Renal cortical epithelial cell (primary cell): ENCODE data around the gene SESTD1. TPM values are rescaled to one million over a fixed set of nuclear protein-coding genes. Genes with fewer than 3 reads are reported as not detected.

Experiments
- DNase-seq: peaks from one replicate; pipeline ENCODE4 v3.0.0-alpha.2; 2011; ENCODE audit warnings: low read depth
- total RNA-seq: library from RNA; depleted of rRNA; stranded (reverse); fragments of >200 nt; gene quantifications from 2 replicates; pipeline ENCODE4 v1.2.3, GENCODE V29; 2014

The SESTD1 gene, protein sequence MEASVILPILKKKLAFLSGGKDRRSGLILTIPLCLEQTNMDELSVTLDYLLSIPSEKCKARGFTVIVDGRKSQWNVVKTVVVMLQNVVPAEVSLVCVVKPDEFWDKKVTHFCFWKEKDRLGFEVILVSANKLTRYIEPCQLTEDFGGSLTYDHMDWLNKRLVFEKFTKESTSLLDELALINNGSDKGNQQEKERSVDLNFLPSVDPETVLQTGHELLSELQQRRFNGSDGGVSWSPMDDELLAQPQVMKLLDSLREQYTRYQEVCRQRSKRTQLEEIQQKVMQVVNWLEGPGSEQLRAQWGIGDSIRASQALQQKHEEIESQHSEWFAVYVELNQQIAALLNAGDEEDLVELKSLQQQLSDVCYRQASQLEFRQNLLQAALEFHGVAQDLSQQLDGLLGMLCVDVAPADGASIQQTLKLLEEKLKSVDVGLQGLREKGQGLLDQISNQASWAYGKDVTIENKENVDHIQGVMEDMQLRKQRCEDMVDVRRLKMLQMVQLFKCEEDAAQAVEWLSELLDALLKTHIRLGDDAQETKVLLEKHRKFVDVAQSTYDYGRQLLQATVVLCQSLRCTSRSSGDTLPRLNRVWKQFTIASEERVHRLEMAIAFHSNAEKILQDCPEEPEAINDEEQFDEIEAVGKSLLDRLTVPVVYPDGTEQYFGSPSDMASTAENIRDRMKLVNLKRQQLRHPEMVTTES
- total RNA-seq, result 21.4 and 51.1 TPM in 2 replicates

DNA sequence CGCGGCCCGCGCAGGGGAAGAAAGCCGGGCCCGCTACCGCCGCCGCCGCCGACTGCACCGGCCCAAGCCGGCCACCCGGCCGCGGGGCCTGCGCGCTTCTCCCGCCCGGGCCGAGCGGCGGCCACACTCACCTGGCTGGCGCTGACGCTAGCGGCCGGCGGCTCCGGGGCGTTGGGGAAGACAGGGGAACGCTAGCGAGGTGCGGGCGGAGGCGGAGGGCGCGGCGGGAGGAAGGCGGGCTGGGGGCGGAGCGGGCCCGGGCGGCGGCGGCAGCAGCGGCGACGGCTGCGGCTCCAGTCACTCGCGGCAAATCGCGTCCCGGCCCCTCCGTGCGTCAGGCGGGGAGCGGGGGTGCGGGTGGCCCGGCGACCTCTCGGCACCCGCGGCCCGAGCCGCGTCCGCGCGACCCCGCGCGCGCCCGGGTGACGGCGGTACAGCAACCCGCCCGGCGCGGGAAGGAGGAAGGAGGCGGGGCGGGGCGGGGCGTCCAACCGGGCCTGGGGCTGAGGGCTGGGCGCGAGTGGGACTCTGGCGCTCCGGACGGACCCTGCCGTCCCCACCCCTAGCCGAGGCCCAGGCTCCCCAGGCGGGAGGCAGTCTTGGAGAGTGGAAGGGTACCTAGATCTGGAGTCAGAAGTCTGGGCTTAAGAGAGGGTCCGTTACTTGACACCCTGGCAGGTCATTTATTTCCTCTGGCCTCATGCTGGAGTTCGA, at the start of gene SESTD1:
SESTD1 (minus strand) TSS at position 465 of the 714 bp plus-strand sequence. CDS start 72,991 bp downstream, outside the sequence.
- no peak for DNase-seq

DNA sequence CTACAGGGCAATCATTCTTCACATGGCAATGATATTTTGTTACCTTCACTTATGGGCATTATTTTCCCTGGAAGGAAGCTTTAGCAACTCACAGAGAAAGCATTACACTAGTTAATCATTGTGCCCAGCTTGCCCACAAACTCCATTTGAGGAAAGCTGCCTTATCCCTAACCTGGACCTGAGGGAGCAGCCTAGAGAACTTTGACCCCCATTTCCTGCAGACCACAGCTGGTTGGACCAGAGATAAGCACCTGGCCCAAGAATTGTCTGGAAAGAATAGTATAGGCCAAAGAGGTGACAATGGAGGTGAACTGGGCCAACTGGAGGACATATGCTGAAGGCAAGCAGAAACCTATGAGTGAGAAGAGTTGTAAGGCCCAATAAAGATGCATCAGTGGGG, 48.4 kb upstream of the SESTD1 start:
- peak; percentile 33 for DNase-seq

DNA sequence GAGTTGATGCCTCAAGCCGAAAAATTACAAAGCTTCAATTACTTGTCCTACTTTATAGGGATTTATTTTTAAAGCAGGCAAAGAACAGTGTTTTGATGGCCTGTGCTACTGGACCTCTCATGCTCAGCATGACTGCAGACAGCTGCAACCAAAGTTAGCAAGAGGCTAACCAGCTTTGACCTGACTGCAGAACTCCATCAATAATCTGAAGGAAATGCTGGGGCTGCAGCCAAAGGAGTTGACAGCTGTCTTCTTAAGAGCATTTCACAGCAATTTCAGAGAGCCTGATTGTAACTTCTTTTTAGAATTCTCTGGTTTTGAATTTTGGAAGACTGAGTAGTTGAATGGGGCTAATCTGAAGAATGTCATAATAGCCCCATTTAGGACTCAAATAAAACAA, 46.5 kb upstream of the SESTD1 start:
- DNase-seq, result peak; percentile 21

DNA sequence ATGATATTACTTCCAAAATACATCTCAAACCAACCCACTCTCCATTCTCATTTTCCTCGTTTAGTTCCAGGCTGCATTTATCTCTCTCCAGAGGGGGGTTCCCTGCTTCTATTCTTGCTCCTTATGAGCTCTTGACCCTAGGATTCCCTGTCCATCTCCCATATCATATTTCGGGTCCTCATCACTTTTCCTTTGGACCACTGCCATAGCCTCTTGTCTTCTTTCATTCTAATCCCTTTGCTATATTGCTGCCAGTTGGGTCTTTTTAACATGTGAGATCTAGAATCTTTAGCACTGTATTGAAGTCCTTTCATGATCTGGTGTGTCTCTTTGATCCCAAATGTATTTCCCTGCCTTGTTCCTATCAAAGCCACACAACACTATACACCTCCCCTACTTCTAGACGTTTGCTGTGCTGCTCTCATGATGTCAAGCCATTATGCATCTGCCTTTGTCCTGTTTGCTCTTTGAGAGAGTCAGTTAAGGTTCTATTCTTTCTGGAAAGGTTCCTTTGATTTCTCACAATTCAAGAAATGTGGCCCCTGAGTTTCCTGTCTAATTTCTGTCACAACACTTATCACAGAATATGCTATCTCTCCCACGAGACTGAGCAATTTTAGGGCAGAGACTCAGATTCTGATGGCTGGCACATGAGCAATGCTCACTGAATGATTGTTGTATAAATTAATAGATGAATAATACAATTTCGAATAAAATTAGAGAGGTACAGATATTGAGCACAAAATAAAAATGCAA, 43.2 kb upstream of the SESTD1 start:
- no peak for DNase-seq

DNA sequence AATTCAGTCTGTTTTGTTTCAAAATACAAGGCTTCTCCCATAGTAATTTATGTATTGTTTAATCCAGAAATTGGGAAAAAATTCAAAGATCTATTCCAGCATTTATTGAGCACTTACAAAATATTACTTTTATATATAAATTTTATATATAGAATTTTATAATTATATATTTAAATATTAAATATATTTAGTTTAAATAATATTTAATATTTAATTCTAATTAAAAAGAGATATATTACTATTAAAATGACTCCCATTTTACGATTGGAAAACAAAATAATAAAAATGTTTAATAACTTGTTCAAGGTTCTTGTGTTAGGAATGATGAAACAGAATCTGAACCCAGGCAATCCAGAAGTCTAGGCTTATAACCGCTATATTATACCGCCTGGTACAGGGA, 40.5 kb upstream of the SESTD1 start:
- DNase-seq, result no peak

DNA sequence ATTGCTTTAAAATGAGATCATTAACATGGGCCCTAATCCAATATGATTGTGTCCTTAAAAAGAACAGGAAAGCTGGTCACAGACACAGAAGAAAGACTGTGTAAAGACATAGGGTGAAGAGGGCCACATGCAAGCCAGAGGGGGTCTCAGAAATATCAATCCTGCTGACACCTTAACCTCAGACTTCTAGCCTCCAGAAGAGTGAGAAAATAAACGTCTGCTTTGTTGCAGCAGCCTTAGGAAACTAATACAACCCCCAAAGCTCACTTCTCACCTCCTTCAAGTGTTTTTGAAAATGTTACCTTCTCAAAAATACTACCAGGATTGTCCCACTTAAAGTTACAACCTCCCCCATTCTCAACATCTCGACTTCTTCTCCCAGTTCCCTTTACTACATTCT, 39.8 kb upstream of the SESTD1 start:
- no peak for DNase-seq

DNA sequence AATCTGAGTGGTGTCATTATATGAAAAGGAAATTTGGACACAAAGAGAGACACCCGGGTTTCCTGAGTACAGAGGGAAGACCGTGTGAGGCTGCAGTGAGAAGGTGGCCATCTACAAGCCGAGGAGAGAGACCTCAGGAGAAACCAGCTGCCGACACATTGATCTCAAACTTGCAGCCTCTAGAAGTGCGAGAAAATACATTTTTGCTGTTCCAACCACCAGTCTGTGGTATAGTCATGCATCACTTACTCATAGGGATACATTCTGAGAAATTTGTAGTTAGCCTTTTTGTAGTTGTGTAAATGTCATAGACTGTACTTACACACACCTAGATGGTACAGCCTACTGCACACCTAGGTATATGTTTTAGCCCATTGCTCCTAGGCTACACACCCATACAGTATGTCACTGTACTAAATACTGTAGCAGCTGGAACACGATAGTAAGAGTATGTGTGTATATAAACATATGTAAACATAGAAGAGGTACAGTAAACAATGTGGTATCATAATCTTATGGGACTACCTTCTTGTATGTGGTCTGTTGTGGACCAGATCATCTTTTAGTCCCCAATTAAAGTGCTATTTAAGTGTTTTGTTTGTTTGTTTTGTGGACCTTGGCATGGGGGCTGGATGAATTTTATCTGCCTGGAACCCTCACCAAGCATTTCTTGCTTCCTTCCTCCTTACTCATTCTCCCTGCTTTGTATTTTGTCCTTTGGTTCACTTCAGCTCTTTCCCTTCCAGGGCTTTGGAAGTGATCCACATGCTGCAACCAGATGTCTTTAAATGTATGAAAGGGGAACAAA, 38.3 kb upstream of the SESTD1 start:
- no peak for DNase-seq

DNA sequence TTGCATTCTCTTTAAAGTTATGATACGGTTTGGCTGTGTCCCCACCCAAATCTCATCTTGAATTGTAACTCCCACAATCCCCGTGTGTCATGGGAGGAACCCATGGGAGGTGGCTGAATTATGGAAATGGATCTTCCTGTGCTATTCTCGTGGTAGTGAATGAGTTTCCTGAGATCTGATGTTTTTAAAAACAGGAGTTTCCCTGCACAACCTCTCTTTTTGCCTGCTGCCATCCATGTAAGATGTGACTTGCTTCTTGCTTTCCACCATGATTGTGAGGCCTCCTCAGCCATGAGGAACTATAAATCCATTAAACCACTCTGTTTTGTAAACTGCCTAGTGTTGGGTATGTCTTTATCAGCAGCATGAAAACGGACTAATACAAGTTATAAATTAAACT, 37.5 kb upstream of the SESTD1 start:
- DNase-seq, result no peak

DNA sequence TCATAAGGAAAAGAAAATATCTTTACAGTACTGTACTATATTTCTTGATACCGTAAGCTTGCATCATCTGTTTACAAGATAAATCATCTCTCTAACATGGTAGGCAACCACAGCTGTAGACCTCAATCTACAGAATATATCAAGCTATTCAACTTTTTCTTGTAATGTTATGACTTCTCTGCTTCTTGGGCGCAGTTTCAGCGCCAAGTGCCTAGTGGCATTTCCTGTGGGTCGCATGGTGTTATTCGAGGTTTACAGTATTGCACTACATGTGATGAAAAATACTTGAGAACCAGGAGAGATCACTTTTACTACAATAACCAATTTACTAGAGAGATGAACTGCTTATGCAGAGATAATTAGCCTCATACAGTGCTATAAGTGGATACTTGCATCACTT, 34.0 kb upstream of the SESTD1 start:
- no peak for DNase-seq

DNA sequence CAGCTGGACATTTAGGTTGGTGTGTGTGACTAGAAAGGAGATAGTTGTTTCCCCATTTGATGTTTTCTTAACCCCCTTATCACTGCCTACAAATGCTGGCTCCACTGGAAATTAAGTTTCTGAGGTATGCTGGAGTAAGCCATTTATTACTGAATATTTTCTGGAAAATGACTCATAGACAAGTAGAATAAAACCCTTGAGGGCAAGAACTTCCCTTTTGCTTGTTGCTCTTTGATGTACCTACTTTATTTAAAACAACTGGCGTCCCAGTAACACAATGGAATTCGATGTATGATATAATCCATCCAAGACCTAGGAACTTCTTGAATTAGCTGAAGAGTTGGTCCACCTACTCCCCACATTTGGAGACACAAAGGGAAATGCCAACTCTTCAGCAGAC, 33.3 kb upstream of the SESTD1 start:
- peak; percentile 37 for DNase-seq

DNA sequence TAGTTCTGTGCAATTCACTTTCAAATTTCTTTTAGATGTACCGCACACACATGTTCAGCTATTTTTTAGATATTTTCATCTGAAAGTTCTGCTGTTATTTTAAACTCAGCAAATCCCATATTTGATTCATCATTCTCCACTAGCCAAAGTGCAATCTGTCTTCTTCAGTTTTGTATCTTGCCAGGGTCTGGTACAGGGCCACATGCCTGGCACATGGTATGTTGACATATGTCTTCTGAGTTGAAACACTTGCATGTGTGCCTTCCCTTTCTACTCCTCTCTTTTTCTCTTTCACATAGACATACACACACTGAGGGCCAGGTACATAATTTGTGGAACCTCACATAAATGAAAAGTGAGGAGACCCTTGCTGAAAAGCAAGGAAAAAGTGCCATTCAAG, 25.7 kb upstream of the SESTD1 start:
- DNase-seq, result no peak

DNA sequence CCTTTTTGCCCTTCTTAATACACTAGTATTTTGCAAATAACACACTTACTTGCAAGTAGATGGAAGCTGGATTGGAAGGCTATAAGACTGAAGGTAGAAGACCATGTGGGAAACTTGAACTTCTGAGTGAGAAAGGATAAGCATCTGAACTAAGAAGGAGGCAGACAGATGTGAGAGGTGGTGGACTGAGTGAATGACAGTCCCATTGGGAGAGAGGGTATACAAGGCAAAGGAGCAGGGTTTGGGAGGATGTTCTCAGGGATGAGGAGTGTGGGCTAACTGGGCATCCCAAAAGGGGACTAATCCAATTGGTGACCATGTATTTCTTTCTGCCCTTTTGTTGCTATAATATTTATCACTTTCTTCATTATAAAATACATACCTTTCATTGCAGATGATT, 20.4 kb upstream of the SESTD1 start:
- DNase-seq, result no peak

DNA sequence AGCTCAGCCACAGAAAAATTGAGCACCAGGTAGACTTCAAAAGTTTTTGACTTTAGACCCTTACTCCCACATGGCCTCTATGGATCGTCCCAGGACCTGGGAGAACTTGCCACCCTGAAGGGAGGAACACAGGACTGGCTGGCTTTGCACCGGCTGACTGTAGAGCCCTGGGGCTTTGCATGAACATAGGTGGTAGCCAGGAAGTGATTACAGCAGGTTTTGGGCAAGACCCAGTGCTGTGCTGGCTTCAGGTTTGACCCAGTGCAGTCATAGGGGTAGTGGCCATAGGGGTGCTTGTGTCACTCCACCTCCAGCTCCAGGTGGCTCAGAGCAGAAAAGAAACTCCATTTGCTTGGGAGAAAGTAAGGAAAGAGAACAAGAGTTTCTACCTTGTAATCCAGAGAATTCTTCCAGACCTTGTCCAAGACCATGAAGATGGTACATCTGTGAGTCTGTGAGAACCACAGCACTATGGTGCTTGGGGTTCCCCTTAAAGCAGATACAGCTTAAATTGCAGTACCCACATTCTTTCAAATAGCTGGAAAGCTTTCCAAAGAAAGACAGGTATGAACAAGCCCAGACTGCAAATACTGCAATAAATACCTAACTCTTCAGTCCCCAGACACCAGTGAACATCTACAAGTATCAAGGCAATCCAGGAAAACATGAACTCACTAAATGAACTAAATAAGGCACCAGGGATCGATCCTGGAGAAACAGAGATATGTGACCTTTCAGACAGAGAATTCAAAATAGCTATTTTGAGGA, 13.0 kb upstream of the SESTD1 start:
- no peak for DNase-seq

DNA sequence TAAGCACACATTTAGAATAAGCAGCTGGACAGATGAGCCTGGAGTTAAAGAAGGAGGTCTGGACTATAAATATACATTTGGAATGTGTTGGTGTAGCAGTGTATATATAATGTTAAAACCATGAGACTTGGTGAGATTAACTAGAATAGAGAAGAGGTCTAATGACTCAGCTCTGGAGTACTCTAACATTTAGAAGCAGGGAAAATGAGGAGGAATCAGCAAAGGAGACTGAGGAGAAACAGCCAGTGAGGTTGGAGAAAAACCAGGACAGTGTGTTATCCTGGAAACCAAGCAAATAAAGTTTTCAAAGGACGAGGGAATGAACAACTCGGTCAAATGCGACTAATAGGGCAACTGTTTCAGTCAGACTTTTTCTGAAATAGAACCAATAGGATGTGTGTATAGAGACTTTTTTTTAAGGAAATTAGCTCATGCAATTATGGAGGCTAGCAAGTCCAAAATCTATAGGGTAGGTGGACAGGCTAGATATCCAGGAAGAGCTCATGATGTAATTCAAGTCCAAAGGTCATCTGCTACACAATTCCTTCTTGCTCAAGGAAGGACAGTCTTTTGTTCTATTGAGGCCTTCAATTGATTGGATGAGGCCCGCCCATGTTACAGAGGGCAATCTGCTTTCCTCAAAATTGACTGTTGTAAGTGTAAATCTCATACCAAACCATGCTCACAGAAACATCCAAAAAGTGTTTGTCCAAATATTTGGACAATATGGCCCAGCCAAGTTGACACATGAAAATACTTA, 10.8 kb upstream of the SESTD1 start:
- DNase-seq, result peak; percentile 54

DNA sequence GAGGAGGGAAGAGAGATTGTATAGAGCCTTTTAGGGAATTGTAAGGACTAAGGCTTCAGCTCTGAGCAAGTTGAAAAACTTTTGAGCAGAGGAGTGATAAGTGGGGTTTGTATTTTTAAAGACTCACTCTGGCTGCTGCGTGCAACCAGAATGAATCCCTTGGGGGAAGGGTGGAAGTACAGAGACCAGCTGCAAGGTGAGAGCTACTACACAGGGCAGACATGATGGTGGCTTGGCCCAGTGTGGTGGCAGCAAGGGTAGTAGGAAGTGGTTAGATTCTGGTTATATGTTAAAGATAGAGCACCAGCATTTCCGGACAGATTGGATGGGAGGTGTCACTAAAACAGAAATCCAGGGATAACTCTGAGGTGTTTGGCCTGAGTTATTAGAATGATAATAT, 10.1 kb upstream of the SESTD1 start:
- no peak for DNase-seq

DNA sequence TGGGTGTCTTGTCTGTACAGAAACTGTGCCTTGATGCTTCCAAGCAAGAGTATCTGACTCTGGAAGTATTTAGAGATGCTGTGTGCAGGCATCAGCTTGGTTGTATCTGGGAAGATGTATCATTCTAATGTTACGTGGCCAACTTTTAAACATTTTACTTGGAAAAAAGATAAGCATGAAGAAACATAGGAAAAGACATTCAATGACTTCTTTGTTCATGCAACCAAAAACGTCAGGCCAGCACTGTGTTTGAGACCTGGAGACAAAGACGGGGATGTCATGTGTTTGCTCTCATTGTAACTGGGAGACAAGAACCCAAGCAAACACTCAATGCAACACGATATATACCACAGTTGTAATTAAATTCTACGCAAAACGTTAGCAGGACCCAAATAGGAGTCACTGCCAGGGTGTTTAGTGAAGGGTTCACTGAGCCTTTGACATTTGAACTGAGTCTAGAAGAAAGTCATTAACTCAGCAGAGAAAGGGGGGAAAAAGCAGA, 8.9 kb upstream of the SESTD1 start:
- no peak for DNase-seq

DNA sequence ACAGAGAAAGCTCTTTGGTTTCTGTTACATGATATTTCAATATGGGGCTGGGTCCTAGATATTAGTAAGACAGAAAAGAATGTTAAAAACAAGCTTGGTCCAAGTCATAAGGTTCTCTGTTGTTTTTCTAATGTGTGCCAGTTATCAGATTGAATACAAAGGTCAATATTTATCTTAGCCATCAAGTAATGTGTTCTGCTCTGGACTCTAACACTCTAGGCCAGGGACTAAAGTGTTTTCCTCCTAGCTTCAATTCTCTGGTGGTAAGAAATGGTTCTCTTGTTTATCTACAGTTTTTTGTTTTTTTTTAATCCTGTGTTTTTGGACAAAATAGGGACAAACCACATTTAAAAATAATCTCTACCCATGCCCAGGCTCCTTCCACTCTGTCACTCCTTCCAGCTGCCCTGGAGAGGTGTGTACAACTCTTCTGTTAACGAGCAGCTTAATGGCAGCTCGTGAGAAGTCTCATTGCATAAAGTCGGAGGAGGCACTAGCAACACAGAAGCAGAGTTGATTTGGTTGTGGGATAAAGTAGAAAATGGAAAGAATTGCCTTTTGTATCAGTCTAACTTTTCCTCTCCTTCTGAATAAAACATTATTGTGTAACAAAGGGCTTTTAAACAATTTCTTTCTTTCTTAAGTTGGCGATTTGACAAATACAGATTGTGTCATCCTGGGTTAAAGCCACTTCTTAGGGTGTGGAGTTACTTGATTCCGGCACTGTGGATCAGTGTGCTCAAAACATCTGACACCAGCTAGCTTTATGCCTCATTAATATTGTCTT, 8.0 kb upstream of the SESTD1 start:
- DNase-seq, result peak; percentile 82

DNA sequence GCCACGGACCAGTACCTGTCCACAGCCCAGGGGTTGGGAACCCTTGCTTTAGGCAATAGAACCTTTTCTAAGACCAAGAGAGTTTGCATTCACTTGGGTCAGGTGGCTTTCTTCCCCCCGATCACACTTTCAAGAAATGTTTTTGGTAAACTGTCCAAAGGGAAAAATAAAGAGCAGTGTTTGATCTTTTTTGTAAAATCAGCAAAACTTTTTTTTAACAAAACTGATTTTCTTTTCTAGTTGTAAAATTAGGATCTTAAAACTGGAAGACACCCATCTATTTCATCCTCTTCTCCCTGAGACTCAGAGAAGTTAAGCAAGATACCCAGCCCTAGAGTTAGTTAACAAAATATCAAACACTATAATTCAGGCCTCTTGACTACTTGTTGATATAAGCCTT, 6.1 kb upstream of the SESTD1 start:
- DNase-seq, result no peak
